Measurements from ENCODE around the gene SLC38A2. TPM values are rescaled to one million over a fixed set of nuclear protein-coding genes. Genes with fewer than 3 reads are reported as not detected.
A peak's percentile ranks its signal among the peaks of the same experiment; 100 is the strongest.

Gene SLC38A2
- total RNA-seq, 1 donor, result 1,020 TPM

DNA sequence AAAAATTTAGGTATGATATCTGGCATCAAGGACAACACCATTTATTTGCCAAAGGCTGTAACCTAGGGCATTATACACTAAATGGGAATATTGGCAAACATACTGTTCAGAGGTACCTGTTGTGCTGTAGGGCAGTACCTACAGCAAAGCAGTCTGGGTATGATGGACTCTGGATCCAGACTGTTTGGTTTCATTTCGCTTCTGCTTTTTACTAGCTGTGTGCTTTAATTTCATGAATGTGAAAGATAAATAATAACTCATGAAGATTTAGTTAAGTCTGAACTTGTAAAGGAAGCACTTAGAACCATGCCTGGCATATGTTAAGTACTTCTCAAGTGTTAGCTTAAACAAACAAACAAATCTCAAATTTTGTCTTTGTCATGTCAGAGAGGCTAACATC, 17.7 kb upstream of the SLC38A2 start:
- no peak overlapping the region for H2AFZ ChIP-seq (ENCODE audit: low read length)
- H3K27ac ChIP-seq (ENCODE audit: low read depth, low read length), result peak overlapping the region; percentile 98

DNA sequence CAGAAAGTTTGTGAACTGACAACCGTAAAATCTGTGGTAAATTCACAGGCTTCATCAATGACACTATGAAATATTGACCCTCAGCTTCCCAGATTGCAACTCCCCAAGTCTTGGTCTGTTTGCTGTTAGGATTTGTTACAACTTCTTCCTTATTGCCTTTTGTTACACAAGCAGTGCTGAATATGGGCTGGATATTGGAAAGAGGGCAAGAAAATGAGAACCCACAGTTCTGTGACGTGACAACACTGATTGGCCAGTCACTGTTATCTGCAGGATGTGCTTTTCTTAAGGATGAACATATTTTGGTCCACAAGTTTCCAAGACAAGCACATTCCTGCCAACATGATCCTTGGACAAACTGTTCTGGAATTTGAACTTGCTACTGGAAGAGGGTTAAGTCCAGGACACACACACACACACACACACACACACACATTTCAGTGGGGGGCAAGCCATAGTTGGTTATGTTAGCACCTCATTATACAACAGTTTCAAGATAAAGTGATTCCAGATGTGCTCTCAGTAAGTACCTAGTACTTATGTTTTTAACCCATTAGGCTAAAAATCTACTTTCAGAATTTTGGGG, 16.6 kb upstream of the SLC38A2 start:
- peak overlapping the region; percentile 67 for H3K4me2 ChIP-seq (ENCODE audit: insufficient read depth, low read length)
- no peaks in the 10 kb centered on the region for H4K20me1 ChIP-seq (ENCODE audit: insufficient read depth, low read length)
- H3K9me3 ChIP-seq (ENCODE audit: low read depth, low read length), result no peaks in the 10 kb centered on the region
- H2AFZ ChIP-seq (ENCODE audit: low read length), result no peak overlapping the region
- H3K27me3 ChIP-seq (ENCODE audit: insufficient read depth, low read length), result no peaks in the 10 kb centered on the region
- peaks cover 83% of the 10 kb centered on the region for H3K4me1 ChIP-seq (ENCODE audit: insufficient read depth, low read length)
- H3K36me3 ChIP-seq (ENCODE audit: insufficient read depth, low read length), result no peaks in the 10 kb centered on the region
- peak overlapping the region; percentile 98 for H3K27ac ChIP-seq (ENCODE audit: low read depth, low read length)
- TF ChIP-seq, protein P1, sequence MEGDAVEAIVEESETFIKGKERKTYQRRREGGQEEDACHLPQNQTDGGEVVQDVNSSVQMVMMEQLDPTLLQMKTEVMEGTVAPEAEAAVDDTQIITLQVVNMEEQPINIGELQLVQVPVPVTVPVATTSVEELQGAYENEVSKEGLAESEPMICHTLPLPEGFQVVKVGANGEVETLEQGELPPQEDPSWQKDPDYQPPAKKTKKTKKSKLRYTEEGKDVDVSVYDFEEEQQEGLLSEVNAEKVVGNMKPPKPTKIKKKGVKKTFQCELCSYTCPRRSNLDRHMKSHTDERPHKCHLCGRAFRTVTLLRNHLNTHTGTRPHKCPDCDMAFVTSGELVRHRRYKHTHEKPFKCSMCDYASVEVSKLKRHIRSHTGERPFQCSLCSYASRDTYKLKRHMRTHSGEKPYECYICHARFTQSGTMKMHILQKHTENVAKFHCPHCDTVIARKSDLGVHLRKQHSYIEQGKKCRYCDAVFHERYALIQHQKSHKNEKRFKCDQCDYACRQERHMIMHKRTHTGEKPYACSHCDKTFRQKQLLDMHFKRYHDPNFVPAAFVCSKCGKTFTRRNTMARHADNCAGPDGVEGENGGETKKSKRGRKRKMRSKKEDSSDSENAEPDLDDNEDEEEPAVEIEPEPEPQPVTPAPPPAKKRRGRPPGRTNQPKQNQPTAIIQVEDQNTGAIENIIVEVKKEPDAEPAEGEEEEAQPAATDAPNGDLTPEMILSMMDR (IDR thresholded peaks at IDR 0.05; ENCODE audit: extremely low read depth, low read depth, low read length), result no peak
- peak overlapping the region; percentile 4 for H3K4me3 ChIP-seq (ENCODE audit: insufficient read depth, low read length)
- no peak for DNase-seq (ENCODE audit: insufficient read length, low spot score, missing footprints)
- H3K79me2 ChIP-seq (ENCODE audit: insufficient read depth, low read length), result peaks cover 10% of the 10 kb centered on the region

More for the DNA sequence above, 17.7 kb upstream of the SLC38A2 start:
- DNase-seq (ENCODE audit: insufficient read length, low spot score, missing footprints), result no peak
- no peaks in the 10 kb centered on the region for H3K36me3 ChIP-seq (ENCODE audit: insufficient read depth, low read length)
- H3K4me3 ChIP-seq (ENCODE audit: insufficient read depth, low read length), result no peak overlapping the region
- H3K4me1 ChIP-seq (ENCODE audit: insufficient read depth, low read length), result peaks cover 74% of the 10 kb centered on the region
- TF ChIP-seq, protein P1 (IDR thresholded peaks at IDR 0.05; ENCODE audit: extremely low read depth, low read depth, low read length), result no peak
- H3K79me2 ChIP-seq (ENCODE audit: insufficient read depth, low read length), result peaks cover 6% of the 10 kb centered on the region
- H4K20me1 ChIP-seq (ENCODE audit: insufficient read depth, low read length), result no peaks in the 10 kb centered on the region
- peak overlapping the region; percentile 28 for H3K4me2 ChIP-seq (ENCODE audit: insufficient read depth, low read length)
- H3K9me3 ChIP-seq (ENCODE audit: low read depth, low read length), result no peaks in the 10 kb centered on the region
- H3K27me3 ChIP-seq (ENCODE audit: insufficient read depth, low read length), result no peaks in the 10 kb centered on the region

DNA sequence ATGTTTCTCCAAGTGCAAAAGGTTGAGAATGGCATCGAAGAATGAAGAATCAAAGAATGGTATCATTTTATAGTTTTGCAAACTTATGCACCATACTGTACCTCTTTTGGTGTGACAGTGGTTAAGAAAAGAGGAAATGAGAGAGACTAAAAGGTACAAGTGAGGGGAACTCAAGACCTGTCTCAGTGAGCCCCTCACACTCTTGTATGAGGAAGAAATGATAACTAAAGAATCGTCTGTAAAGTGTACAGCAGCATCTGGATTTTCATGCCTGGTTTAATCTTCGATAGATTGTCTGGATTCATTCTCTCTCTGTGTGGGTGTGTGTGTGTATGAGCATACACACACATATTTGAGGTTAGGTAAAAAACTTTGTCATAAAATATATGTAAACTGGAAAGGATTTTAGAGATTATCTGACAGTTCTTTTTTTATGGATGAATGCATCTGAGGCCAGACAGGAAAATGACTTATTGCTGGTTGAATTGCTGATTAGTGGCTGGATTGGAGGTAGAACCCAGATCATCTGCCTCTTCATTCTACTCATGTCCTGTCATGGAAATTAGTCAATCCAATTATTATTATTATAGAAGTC, 16.0 kb upstream of the SLC38A2 start:
- Histone ChIP-seq H3K27ac (ENCODE audit: low read depth, low read length) (peak overlapping the region; percentile 98), H3K27me3 (ENCODE audit: insufficient read depth, low read length) (no peaks in the 10 kb centered on the region), H2AFZ (ENCODE audit: low read length) (no peak overlapping the region), H3K4me2 (ENCODE audit: insufficient read depth, low read length) (peak overlapping the region; percentile 67), H3K9me3 (ENCODE audit: low read depth, low read length) (no peaks in the 10 kb centered on the region), H3K36me3 (ENCODE audit: insufficient read depth, low read length) (no peaks in the 10 kb centered on the region), H3K79me2 (ENCODE audit: insufficient read depth, low read length) (peaks cover 10% of the 10 kb centered on the region), H3K4me3 (ENCODE audit: insufficient read depth, low read length) (no peak overlapping the region), H3K4me1 (ENCODE audit: insufficient read depth, low read length) (peaks cover 86% of the 10 kb centered on the region), H4K20me1 (ENCODE audit: insufficient read depth, low read length) (no peaks in the 10 kb centered on the region)
- TF ChIP-seq, protein P1 (IDR thresholded peaks at IDR 0.05; ENCODE audit: extremely low read depth, low read depth, low read length), result no peak
- DNase-seq (ENCODE audit: insufficient read length, low spot score, missing footprints), result no peak

DNA sequence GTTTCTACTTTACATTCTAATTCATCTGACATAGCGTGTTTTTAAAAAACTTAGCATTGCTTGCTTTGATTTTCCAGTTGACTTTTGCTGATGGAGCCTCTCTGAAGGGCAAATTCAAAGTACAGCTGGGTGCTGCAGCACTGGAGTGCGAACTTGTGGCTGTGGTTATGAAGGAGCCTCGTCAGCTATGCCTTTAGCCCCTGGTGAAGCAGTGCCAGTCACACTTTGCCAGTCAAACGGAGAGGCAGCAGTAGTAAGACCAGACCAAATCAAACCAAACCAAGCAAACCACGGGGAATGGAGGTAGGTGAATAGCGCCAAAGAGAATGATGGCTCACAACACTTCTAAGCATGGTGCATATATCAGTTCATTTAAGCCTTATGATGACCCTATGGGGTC, 15.1 kb upstream of the SLC38A2 start:
- no peaks in the 10 kb centered on the region for H3K9me3 ChIP-seq (ENCODE audit: low read depth, low read length)
- DNase-seq (ENCODE audit: insufficient read length, low spot score, missing footprints), result no peak
- no peak overlapping the region for H2AFZ ChIP-seq (ENCODE audit: low read length)
- H3K4me1 ChIP-seq (ENCODE audit: insufficient read depth, low read length), result peaks cover 86% of the 10 kb centered on the region
- H3K36me3 ChIP-seq (ENCODE audit: insufficient read depth, low read length), result no peaks in the 10 kb centered on the region
- peaks cover 13% of the 10 kb centered on the region for H3K79me2 ChIP-seq (ENCODE audit: insufficient read depth, low read length)
- TF ChIP-seq, protein P1 (IDR thresholded peaks at IDR 0.05; ENCODE audit: extremely low read depth, low read depth, low read length), result no peak
- no peaks in the 10 kb centered on the region for H4K20me1 ChIP-seq (ENCODE audit: insufficient read depth, low read length)
- peak overlapping the region; percentile 67 for H3K4me2 ChIP-seq (ENCODE audit: insufficient read depth, low read length)
- H3K4me3 ChIP-seq (ENCODE audit: insufficient read depth, low read length), result peak overlapping the region; percentile 27
- H3K27me3 ChIP-seq (ENCODE audit: insufficient read depth, low read length), result no peaks in the 10 kb centered on the region
- peak overlapping the region; percentile 98 for H3K27ac ChIP-seq (ENCODE audit: low read depth, low read length)
